ENCODE results near the gene DNAJC7.
"Not testable (repeated sequence)": the region's sequence is repeated elsewhere in the genome, so short reads cannot be mapped to it uniquely, and the experiment has no call there.

DNAJC7 gene

GRCh38 chr17:42040818-42041217 lies 23.6 kb upstream of the DNAJC7 start:
- DNase-seq = no peak

- DNase-seq = no peak
These were observed 22.8 kb upstream of the DNAJC7 start for GRCh38 chr17:42039794-42040763.

GRCh38 chr17:42038221-42038973 lies 21.2 kb upstream of the DNAJC7 start:
- no peak for DNase-seq

GRCh38 chr17:42034059-42034458 lies 16.8 kb upstream of the DNAJC7 start:
- peak; percentile 65 for DNase-seq

GRCh38 chr17:42031584-42031983 lies 14.3 kb upstream of the DNAJC7 start:
- DNase-seq = peak; percentile 25

- no peak for DNase-seq
These were observed 11.5 kb upstream of the DNAJC7 start for GRCh38 chr17:42028791-42029127.

- DNase-seq = peak; percentile 34
These were observed 10.9 kb upstream of the DNAJC7 start for GRCh38 chr17:42027961-42028790.

GRCh38 chr17:42027590-42027889 lies 10.3 kb upstream of the DNAJC7 start:
- DNase-seq = no peak

GRCh38 chr17:42026857-42027589 lies 9.8 kb upstream of the DNAJC7 start:
- no peak for DNase-seq

- no peak for DNase-seq
These were observed 8.7 kb upstream of the DNAJC7 start for GRCh38 chr17:42025936-42026335.

GRCh38 chr17:42025191-42025579 lies 7.9 kb upstream of the DNAJC7 start:
- no peak for DNase-seq

- DNase-seq = no peak
These were observed 6.5 kb upstream of the DNAJC7 start for GRCh38 chr17:42023524-42024349.

- not testable (repeated sequence) for DNase-seq
These were observed 3.6 kb upstream of the DNAJC7 start for GRCh38 chr17:42020845-42021244.

- DNase-seq = peak; percentile 94
These were observed 2.5 kb upstream of the DNAJC7 start, which contains the start of gene NKIRAS2 for GRCh38 chr17:42019509-42020404. Gene NKIRAS2 (plus strand): TSS chr17:42020090. CDS start chr17:42021578, 1,488 bp downstream.

GRCh38 chr17:42018988-42019387 lies 1.7 kb upstream of the DNAJC7 start:
- DNase-seq = no peak

GRCh38 chr17:42018339-42018738 lies 1.1 kb upstream of the DNAJC7 start:
- DNase-seq = no peak

GRCh38 chr17:42017866-42018200 lies 594 bp upstream of the DNAJC7 start:
- DNase-seq = peak; percentile 55

- DNase-seq = peak; percentile 55
These were observed 818 bp downstream of the DNAJC7 start for GRCh38 chr17:42016411-42016831.

GRCh38 chr17:42013740-42014139 lies 3.5 kb downstream of the DNAJC7 start:
- DNase-seq = not testable (repeated sequence)

- DNase-seq = not testable (repeated sequence)
These were observed 4.9 kb downstream of the DNAJC7 start for GRCh38 chr17:42012363-42012762.

All from RPMI8226 (cell line).